Ramos (cell line): ENCODE data around the gene HAAO.
"Not testable (repeated sequence)": the region's sequence is repeated elsewhere in the genome, so short reads cannot be mapped to it uniquely, and the experiment has no call there.

Source experiments
- in situ Hi-C: fragments of 300-500 bp; cut with MboI; formaldehyde crosslinking; loops from one replicate; pipeline ENCODE4 v1.14.3; 2022; ENCODE audit warnings: low sequenced_read_pairs; ENCODE audit not compliant: unreplicated experiment

HAAO gene

GRCh38 chr2:42792583-42793333 is at the start of gene HAAO:
Gene HAAO, minus strand, starts transcription at chr2:42792583. Its CDS starts 47 bp downstream, at chr2:42792536.
- in situ Hi-C loops = no loop called here

GRCh38 chr2:42841344-42841743 is 49.0 kb upstream of the HAAO start:
- in situ Hi-C loops = no loop called here

- in situ Hi-C loops = no loop called here
Observed at GRCh38 chr2:42840760-42841159, 48.4 kb upstream of the HAAO start.

GRCh38 chr2:42839809-42840501 is 47.6 kb upstream of the HAAO start:
- in situ Hi-C loops = no loop called here

GRCh38 chr2:42838133-42838532 is 45.8 kb upstream of the HAAO start:
- in situ Hi-C loops = no loop called here

GRCh38 chr2:42835577-42836371 is 43.4 kb upstream of the HAAO start:
- in situ Hi-C loops = no loop called here

- in situ Hi-C loops = no loop called here
Observed at GRCh38 chr2:42834161-42834560, 41.8 kb upstream of the HAAO start.

- in situ Hi-C loops = no loop called here
Observed at GRCh38 chr2:42832289-42832634, 39.9 kb upstream of the HAAO start.

- in situ Hi-C loops = not testable (repeated sequence)
Observed at GRCh38 chr2:42831575-42832288, 39.3 kb upstream of the HAAO start.

- in situ Hi-C loops = no loop called here
Observed at GRCh38 chr2:42830922-42831574, 38.7 kb upstream of the HAAO start.

GRCh38 chr2:42829671-42830440 is 37.5 kb upstream of the HAAO start:
- in situ Hi-C loops = no loop called here

- in situ Hi-C loops = no loop called here
Observed at GRCh38 chr2:42828487-42829425, 36.4 kb upstream of the HAAO start.

GRCh38 chr2:42827647-42828486 is 35.5 kb upstream of the HAAO start:
- in situ Hi-C loops = no loop called here

GRCh38 chr2:42826231-42826630 is 33.8 kb upstream of the HAAO start:
- in situ Hi-C loops = no loop called here

- in situ Hi-C loops = no loop called here
Observed at GRCh38 chr2:42824454-42824807, 32.0 kb upstream of the HAAO start.

GRCh38 chr2:42823744-42824453 is 31.5 kb upstream of the HAAO start:
- in situ Hi-C loops = no loop called here

- in situ Hi-C loops = no loop called here
Observed at GRCh38 chr2:42819160-42819559, 26.8 kb upstream of the HAAO start.
